Suppressor macrophage treated with lipopolysaccharide for 4 hours (primary cell): ENCODE measurements around the gene MRPL30.
"Not testable (repeated sequence)": the region's sequence is repeated elsewhere in the genome, so short reads cannot be mapped to it uniquely, and the experiment has no call there.

ENCODE experiments used
- DNase-seq: peaks from one replicate; pipeline ENCODE4 v3.0.0-alpha.2; 2020

The MRPL30 gene

GRCh38 chr2:99187011-99187410, 6.0 kb downstream of the MRPL30 start:
- DNase-seq = no peak

- DNase-seq = no peak
Measured at GRCh38 chr2:99188357-99188756, 7.4 kb downstream of the MRPL30 start.

- DNase-seq = no peak
Measured at GRCh38 chr2:99190548-99190947, 9.6 kb downstream of the MRPL30 start.

- DNase-seq = not testable (repeated sequence)
Measured at GRCh38 chr2:99192364-99192763, 11.4 kb downstream of the MRPL30 start.

GRCh38 chr2:99198103-99198841, 17.3 kb downstream of the MRPL30 start:
- no peak for DNase-seq

- DNase-seq = peak; percentile 29
Measured at GRCh38 chr2:99200076-99200800, 19.3 kb downstream of the MRPL30 start.

- DNase-seq = no peak
Measured at GRCh38 chr2:99201959-99202678, 21.1 kb downstream of the MRPL30 start.

- DNase-seq = no peak
Measured at GRCh38 chr2:99205491-99205890, 24.5 kb downstream of the MRPL30 start.

GRCh38 chr2:99216096-99216495, 35.1 kb downstream of the MRPL30 start:
- no peak for DNase-seq

- DNase-seq = no peak
Measured at GRCh38 chr2:99217929-99218501, 37.0 kb downstream of the MRPL30 start.

- not testable (repeated sequence) for DNase-seq
Measured at GRCh38 chr2:99233177-99233576, 52.2 kb downstream of the MRPL30 start.

- DNase-seq = no peak
Measured at GRCh38 chr2:99238599-99238998, 57.6 kb downstream of the MRPL30 start.

- no peak for DNase-seq
Measured at GRCh38 chr2:99240431-99240830, 59.4 kb downstream of the MRPL30 start.

GRCh38 chr2:99242151-99242550, 61.2 kb downstream of the MRPL30 start:
- no peak for DNase-seq
